OCI-LY3 (cell line): ENCODE results near the gene MICALL1.
"Not testable (repeated sequence)": the region's sequence is repeated elsewhere in the genome, so short reads cannot be mapped to it uniquely, and the experiment has no call there.

Experiments used
- CTCF ChIP-seq: fragments of 200-600, 300-600 bp; sonication (generic); IDR thresholded peaks from 2 replicates; pipeline ENCODE4 v1.5.1; 2014; ENCODE audit warnings: antibody characterized with exemption, low read length, low read depth
- EZH2phosphoT487 ChIP-seq: fragments of 200-600 bp; shearing (Covaris generic); IDR thresholded peaks from 2 replicates; pipeline ENCODE4 v1.6.1; 2018; ENCODE audit warnings: antibody characterized with exemption, mixed run types, low read depth

GRCh38 chr22:37944423-37944822 is 38.3 kb downstream of the MICALL1 start:
- not testable (repeated sequence) for TF ChIP-seq CTCF, EZH2phosphoT487
